ENCODE results near the gene PJA2. TPM values are rescaled to one million over a fixed set of nuclear protein-coding genes. Genes with fewer than 3 reads are reported as not detected.
"Not testable (repeated sequence)": the region's sequence is repeated elsewhere in the genome, so short reads cannot be mapped to it uniquely, and the experiment has no call there.

PJA2 gene
- total RNA-seq, 2 donors from 2014 or later = 55.9 to 102 TPM

DNA sequence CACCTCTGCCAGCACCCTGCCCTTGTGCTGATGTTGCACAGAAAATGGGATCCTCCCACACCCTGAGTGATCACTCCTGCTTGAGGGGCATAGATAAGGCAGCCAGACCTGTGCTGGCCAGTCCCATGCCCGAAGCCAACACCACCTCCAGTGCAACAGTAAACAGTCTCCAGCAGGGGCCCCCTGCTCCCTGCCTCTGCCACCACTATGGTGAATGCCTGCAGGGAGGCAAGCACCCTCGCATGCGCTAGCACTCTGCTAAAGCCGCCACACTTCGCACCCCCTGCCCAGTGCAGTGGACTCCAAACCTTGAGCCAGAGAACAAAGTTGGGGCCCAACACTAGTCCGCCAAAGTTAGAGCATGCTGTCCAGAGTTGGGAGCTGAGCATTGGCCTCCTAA is 118.7 kb downstream of the PJA2 start:
- Histone ChIP-seq H3K36me3 (no peaks in the 10 kb centered on the region), H3K9ac (ENCODE audit: low read depth in 2 of 2, low read length in 2 of 2) (no peak overlapping the region), H3K27me3 (no peaks in the 10 kb centered on the region), H3K4me1 (no peaks in the 10 kb centered on the region), H3K27ac (no peak overlapping the region), H3K9me3 (no peaks in the 10 kb centered on the region), H3K4me3 (no peak overlapping the region)
- intact Hi-C loops (cut with DNase I) = no loop called here
- no peak for DNase-seq
- TF ChIP-seq, protein P1, sequence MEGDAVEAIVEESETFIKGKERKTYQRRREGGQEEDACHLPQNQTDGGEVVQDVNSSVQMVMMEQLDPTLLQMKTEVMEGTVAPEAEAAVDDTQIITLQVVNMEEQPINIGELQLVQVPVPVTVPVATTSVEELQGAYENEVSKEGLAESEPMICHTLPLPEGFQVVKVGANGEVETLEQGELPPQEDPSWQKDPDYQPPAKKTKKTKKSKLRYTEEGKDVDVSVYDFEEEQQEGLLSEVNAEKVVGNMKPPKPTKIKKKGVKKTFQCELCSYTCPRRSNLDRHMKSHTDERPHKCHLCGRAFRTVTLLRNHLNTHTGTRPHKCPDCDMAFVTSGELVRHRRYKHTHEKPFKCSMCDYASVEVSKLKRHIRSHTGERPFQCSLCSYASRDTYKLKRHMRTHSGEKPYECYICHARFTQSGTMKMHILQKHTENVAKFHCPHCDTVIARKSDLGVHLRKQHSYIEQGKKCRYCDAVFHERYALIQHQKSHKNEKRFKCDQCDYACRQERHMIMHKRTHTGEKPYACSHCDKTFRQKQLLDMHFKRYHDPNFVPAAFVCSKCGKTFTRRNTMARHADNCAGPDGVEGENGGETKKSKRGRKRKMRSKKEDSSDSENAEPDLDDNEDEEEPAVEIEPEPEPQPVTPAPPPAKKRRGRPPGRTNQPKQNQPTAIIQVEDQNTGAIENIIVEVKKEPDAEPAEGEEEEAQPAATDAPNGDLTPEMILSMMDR (IDR thresholded peaks at IDR 0.05) = no peak

DNA sequence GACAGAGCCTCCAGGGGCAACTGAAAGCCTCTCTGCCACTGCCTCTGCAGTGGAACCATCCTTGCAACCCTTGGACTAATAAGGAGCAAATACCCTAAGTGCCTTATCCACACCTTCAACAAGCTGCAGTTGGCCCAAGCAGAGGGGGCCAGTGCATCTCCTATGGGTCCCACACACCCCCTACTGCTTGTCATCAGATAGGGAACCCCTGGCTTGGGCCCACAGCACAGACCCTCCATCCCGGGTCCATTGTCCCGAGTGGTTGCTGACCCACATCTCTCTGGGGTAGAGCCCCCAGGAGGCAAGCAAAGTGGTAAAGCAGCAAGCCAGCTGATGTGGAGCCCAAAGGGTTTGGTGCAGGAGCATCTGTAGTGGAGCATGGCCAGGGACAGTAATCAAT is 119.5 kb downstream of the PJA2 start:
- no peak overlapping the region for H3K4me3 ChIP-seq
- H3K4me1 ChIP-seq = no peaks in the 10 kb centered on the region
- no peak overlapping the region for H3K27ac ChIP-seq
- H3K36me3 ChIP-seq = no peaks in the 10 kb centered on the region
- TF ChIP-seq, protein P1 (IDR thresholded peaks at IDR 0.05) = no peak
- no peak overlapping the region for H3K9ac ChIP-seq (ENCODE audit: low read depth in 2 of 2, low read length in 2 of 2)
- DNase-seq = no peak
- intact Hi-C loops (cut with DNase I) = no loop called here
- no peaks in the 10 kb centered on the region for H3K9me3 ChIP-seq
- H3K27me3 ChIP-seq = no peaks in the 10 kb centered on the region

DNA sequence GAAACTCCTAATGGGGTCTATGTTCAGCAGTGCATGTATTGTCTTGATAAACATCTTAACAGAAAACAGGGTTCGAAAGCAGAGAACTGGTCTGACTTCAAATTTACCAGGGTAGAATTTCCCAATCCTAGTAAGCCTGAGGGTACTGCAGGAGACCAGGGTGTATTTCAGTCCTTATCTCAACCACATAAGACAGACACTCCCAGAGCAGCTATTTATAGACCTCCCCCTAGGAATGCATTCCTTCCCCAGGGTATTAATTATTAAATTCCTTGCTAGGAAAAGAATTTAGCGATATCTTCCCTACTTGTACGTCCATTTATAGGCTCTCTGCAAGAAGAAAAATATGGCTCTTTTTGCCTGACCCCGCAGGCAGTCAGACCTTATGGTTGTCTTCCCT is 123.1 kb downstream of the PJA2 start:
- H3K4me3 ChIP-seq; H3K27ac ChIP-seq; DNase-seq; H3K27me3 ChIP-seq; H3K4me1 ChIP-seq; intact Hi-C loops (cut with DNase I); H3K9me3 ChIP-seq; H3K9ac ChIP-seq (ENCODE audit: low read depth in 2 of 2, low read length in 2 of 2); H3K36me3 ChIP-seq: not testable (repeated sequence)
